Natural killer cell (primary cell): ENCODE data around the gene ATOH8. TPM values are rescaled to one million over a fixed set of nuclear protein-coding genes. Genes with fewer than 3 reads are reported as not detected.

Experiments
- ATAC-seq, 3 donors: fragments of 150-1000 bp in 2 of 3; fragments of 200-7000 bp in 1 of 3; cut with Tn5 transposase; 1 replicate in 1 of 3; 2 replicates in 2 of 3; pipeline ENCODE4 v1.10.0; 2021; ENCODE audit warnings: mild to moderate bottlenecking in 2 of 3, moderate library complexity in 2 of 3
- DNase-seq, 2 donors: peaks; one replicate each; pipeline versions ENCODE4 v3.0.0 to v3.0.0-alpha.2; 2013 to 2021; ENCODE audit warnings: mixed read lengths in 1 of 2
- H3K27ac ChIP-seq: one replicate; pipeline ENCODE4 v1.5.1; 2013; ENCODE audit warnings: mild to moderate bottlenecking, low read length
- H3K27me3 ChIP-seq: one replicate; pipeline ENCODE4 v1.6.1; 2013; ENCODE audit warnings: low read length; ENCODE audit not compliant: control insufficient read depth, insufficient read depth
- H3K36me3 ChIP-seq: one replicate; pipeline ENCODE4 v1.6.1; 2013; ENCODE audit warnings: low read length; ENCODE audit not compliant: control insufficient read depth, insufficient read depth
- H3K4me1 ChIP-seq: one replicate; pipeline ENCODE4 v1.6.1; 2013; ENCODE audit warnings: low read length; ENCODE audit not compliant: control insufficient read depth, insufficient read depth
- H3K4me3 ChIP-seq: one replicate; pipeline ENCODE4 v1.5.1; 2013; ENCODE audit warnings: low read length
- H3K9me3 ChIP-seq: one replicate; pipeline ENCODE4 v1.6.1; 2013; ENCODE audit warnings: low read length; ENCODE audit not compliant: control insufficient read depth, insufficient read depth
- H3K27ac Mint-ChIP-seq, 2 donors: one replicate each; pipeline ENCODE4 v1.8.0; 2022; ENCODE audit warnings: mild to moderate bottlenecking in 2 of 2, mixed read lengths in 2 of 2, moderate library complexity in 1 of 2
- H3K27me3 Mint-ChIP-seq, 2 donors: one replicate each; pipeline ENCODE4 v1.8.0; 2022; ENCODE audit warnings: low read depth in 2 of 2, mixed read lengths in 2 of 2
- H3K36me3 Mint-ChIP-seq: one replicate; pipeline ENCODE4 v1.8.0; 2022; ENCODE audit warnings: mixed read lengths
- H3K4me1 Mint-ChIP-seq, 2 donors: one replicate each; pipeline ENCODE4 v1.8.0; 2022; ENCODE audit warnings: mixed read lengths in 2 of 2
- H3K4me3 Mint-ChIP-seq: one replicate; pipeline ENCODE4 v1.8.0; 2022; ENCODE audit warnings: mild to moderate bottlenecking, moderate library complexity, mixed read lengths
- H3K9me3 Mint-ChIP-seq, 2 donors: one replicate each; pipeline ENCODE4 v1.8.0; 2022; ENCODE audit warnings: mixed read lengths in 2 of 2
- WGBS: methylation state at CpG from one replicate; pipeline ENCODE4 v1.1.7; 2013; ENCODE audit warnings: missing lambda C conversion rate; ENCODE audit not compliant: insufficient coverage; 5-methylcytosine and 5-hydroxymethylcytosine counted together
- intact Hi-C: fragments of 100-400 bp; cut with micrococcal nuclease; formaldehyde crosslinking; loops from one replicate; pipeline ENCODE4 v1.14.2; 2022
- total RNA-seq, 4 donors: library from RNA; stranded (reverse); fragments of 120-200 nt in 1 of 4; gene quantifications; one replicate each; pipeline versions ENCODE4 v1.2.3 to v1.2.4, GENCODE V29; 2013 to 2022
- TF ChIP-seq, protein P1 (sequence below): fragments of 200-600 bp; IDR thresholded peaks from one replicate; pipeline ENCODE4 v1.8.0; 2022; ENCODE audit warnings: antibody characterized with exemption

ATOH8 gene
- total RNA-seq, 3 donors from 2014 or later (not counting 1 experiment from before 2014, with no cell fraction given), result 0.23 TPM; not detected in 2

DNA sequence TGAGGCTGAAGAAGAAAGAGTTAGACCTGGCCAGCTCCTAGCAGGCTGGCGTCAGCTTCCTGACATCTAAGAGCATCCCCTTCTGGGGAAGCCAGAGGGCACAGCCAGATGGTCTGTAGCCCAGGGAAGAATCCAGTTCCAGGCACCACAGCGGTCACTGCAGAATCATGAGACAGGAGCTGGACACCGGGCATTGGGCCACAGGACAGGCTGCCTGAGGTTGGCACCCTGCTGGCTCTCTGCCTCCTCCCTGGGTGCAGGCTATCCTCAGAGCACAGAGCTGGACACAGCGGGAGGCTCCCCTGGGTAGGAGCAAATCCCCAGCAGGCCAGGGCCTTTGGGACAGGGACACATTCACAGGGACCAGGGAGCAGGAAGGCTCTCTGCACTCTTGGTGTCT, 19.8 kb upstream of the ATOH8 start:
- Mint-ChIP-seq H3K27ac (no peak overlapping the region), H3K4me3 (no peak overlapping the region), H3K27me3 (peaks cover 6 to 8% of the 10 kb centered on the region in 2 donors), H3K36me3 (no peaks in the 10 kb centered on the region), H3K9me3 (no peaks in the 10 kb centered on the region), H3K4me1 (peaks cover 5 to 8% of the 10 kb centered on the region in 2 donors)
- no peak for DNase-seq
- intact Hi-C loops, result no loop called here
- no peak overlapping the region for H3K4me3 ChIP-seq
- no peak overlapping the region for H3K27ac ChIP-seq
- WGBS, result 91% methylated on average over 4 of the region's 4 CpGs
- no peaks in the 10 kb centered on the region for H3K9me3 ChIP-seq
- no peak for ATAC-seq
- TF ChIP-seq, protein P1, sequence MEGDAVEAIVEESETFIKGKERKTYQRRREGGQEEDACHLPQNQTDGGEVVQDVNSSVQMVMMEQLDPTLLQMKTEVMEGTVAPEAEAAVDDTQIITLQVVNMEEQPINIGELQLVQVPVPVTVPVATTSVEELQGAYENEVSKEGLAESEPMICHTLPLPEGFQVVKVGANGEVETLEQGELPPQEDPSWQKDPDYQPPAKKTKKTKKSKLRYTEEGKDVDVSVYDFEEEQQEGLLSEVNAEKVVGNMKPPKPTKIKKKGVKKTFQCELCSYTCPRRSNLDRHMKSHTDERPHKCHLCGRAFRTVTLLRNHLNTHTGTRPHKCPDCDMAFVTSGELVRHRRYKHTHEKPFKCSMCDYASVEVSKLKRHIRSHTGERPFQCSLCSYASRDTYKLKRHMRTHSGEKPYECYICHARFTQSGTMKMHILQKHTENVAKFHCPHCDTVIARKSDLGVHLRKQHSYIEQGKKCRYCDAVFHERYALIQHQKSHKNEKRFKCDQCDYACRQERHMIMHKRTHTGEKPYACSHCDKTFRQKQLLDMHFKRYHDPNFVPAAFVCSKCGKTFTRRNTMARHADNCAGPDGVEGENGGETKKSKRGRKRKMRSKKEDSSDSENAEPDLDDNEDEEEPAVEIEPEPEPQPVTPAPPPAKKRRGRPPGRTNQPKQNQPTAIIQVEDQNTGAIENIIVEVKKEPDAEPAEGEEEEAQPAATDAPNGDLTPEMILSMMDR, result no peak
- no peaks in the 10 kb centered on the region for H3K27me3 ChIP-seq
- H3K36me3 ChIP-seq, result no peaks in the 10 kb centered on the region
- peaks cover 7% of the 10 kb centered on the region for H3K4me1 ChIP-seq

DNA sequence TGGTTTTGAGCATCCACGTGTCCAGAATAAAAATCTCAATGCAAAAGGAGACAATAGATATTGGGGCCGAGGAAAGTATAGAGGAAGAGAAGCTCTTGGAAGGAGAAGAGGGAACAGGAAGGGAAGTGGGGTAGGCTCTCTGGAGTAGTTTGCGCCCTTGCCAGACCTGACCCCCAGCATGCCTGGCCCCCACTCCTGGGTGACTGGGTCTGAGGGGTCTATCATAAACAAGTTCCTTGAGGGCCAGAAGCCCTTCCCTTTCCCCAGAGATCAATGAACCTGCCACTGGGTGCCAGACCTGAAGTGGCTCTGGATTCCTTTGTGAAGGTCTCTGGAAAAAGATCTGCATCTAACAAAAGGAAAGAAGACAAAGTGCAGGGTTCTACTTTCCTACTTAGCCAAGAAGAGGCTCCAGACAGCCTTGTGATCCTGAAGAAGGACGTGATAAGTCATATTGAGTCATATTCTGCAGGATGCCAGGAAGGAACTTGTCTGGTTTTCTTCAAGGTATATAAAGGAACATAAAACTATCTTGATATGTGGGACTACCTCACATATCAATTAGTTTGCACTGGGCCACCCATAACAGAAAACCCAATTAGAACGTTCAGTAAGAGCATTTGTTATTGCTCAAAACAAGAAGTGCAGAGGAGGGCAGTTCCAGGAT, 18.7 kb upstream of the ATOH8 start:
- 88% methylated on average over 5 of the region's 5 CpGs for WGBS
- peaks cover 11 to 13% of the 10 kb centered on the region in 2 donors for H3K27me3 Mint-ChIP-seq
- H3K9me3 Mint-ChIP-seq, result no peaks in the 10 kb centered on the region

DNA sequence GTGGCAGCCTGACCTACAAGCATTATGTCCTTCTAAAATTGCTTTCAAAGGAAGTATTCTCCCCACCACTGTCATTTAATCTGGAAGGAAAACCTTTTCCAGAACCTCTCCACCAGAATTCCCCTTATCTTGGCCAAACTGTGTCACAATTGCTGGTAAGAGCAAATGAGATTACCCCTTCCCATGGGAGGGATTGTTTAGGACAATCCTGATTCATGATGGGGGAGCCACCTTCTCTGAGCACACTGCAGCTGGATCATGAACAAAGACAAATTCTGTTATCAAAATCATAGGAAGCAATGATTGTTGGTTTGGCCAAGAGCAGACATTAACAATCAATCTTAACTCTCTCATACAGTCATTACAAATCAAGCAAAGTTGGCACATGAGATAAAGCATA, 18.1 kb upstream of the ATOH8 start:
- Histone ChIP-seq H3K4me1 (no peaks in the 10 kb centered on the region), H3K27me3 (no peaks in the 10 kb centered on the region), H3K36me3 (no peaks in the 10 kb centered on the region), H3K9me3 (no peaks in the 10 kb centered on the region), H3K4me3 (no peak overlapping the region), H3K27ac (no peak overlapping the region)
- no peaks in the 10 kb centered on the region for H3K9me3 Mint-ChIP-seq
- H3K4me3 Mint-ChIP-seq, result no peak overlapping the region
- DNase-seq, result no peak
- intact Hi-C loops, result no loop called here
- peaks cover 13 to 14% of the 10 kb centered on the region in 2 donors for H3K27me3 Mint-ChIP-seq
- H3K36me3 Mint-ChIP-seq, result no peaks in the 10 kb centered on the region
- H3K4me1 Mint-ChIP-seq, result no peaks in the 10 kb centered on the region
- TF ChIP-seq, protein P1, result no peak
- no peak overlapping the region for H3K27ac Mint-ChIP-seq
- no peak for ATAC-seq

More for the DNA sequence above, 18.7 kb upstream of the ATOH8 start:
- ATAC-seq, result no peak
- Histone ChIP-seq H3K36me3 (no peaks in the 10 kb centered on the region), H3K27me3 (no peaks in the 10 kb centered on the region), H3K4me1 (no peaks in the 10 kb centered on the region), H3K4me3 (no peak overlapping the region), H3K9me3 (no peaks in the 10 kb centered on the region), H3K27ac (no peak overlapping the region)
- no peak for DNase-seq
- H3K4me3 Mint-ChIP-seq, result no peak overlapping the region
- intact Hi-C loops, result no loop called here
- TF ChIP-seq, protein P1, result no peak
- H3K36me3 Mint-ChIP-seq, result no peaks in the 10 kb centered on the region
- H3K4me1 Mint-ChIP-seq, result no peaks in the 10 kb centered on the region
- no peak overlapping the region for H3K27ac Mint-ChIP-seq
